DOHH2 (cell line): ENCODE measurements around the gene B3GALT6.
"Not testable (repeated sequence)": the region's sequence is repeated elsewhere in the genome, so short reads cannot be mapped to it uniquely, and the experiment has no call there.

ENCODE experiments used
- H3F3A ChIP-seq: fragments of 200-600 bp; sonication (generic), shearing (Covaris generic); 2 replicates; pipeline ENCODE4 v1.6.0; 2016; ENCODE audit warnings: antibody characterized with exemption, mild to moderate bottlenecking; ENCODE audit not compliant: control insufficient read depth, insufficient read depth
- H3K27ac ChIP-seq: fragments of 200-600 bp; sonication (generic); 2 replicates; pipeline ENCODE4 v1.5.1; 2014; ENCODE audit warnings: low read depth, mild to moderate bottlenecking, low read length, moderate library complexity
- H3K27me3 ChIP-seq: fragments of 200-600 bp; sonication (generic); 2 replicates; pipeline ENCODE4 v1.6.1; 2014; ENCODE audit warnings: mild to moderate bottlenecking, low read length, mixed read lengths; ENCODE audit not compliant: control insufficient read depth
- H3K36me3 ChIP-seq: fragments of 200-600 bp; sonication (generic); 2 replicates; pipeline ENCODE4 v1.6.1; 2014; ENCODE audit warnings: mild to moderate bottlenecking, low read length, moderate library complexity, mixed read lengths; ENCODE audit not compliant: control insufficient read depth
- H3K4me1 ChIP-seq: fragments of 200-600 bp; sonication (generic); 2 replicates; pipeline ENCODE4 v1.6.1; 2014; ENCODE audit warnings: mild to moderate bottlenecking, low read length, mixed read lengths; ENCODE audit not compliant: control insufficient read depth
- H3K4me2 ChIP-seq: fragments of 200-600 bp; sonication (generic); 2 replicates; pipeline ENCODE4 v1.6.0; 2014; ENCODE audit warnings: mild to moderate bottlenecking, low read length, moderate library complexity
- H3K4me3 ChIP-seq: fragments of 200-600 bp; sonication (generic); 2 replicates; pipeline ENCODE4 v1.5.1; 2014; ENCODE audit warnings: mild to moderate bottlenecking, low read length, mixed read lengths
- H3K79me2 ChIP-seq: fragments of 200-600 bp; sonication (generic); 2 replicates; pipeline ENCODE4 v1.6.1; 2014; ENCODE audit warnings: mild to moderate bottlenecking, low read length, mixed read lengths; ENCODE audit not compliant: control insufficient read depth
- H3K9me2 ChIP-seq: fragments of 200-600 bp; sonication (generic); replicated peaks from 2 replicates; pipeline ENCODE4 v1.6.1; 2014; ENCODE audit warnings: mild to moderate bottlenecking, low read length, mixed read lengths; ENCODE audit not compliant: control insufficient read depth
- H3K9me3 ChIP-seq: fragments of 200-600 bp; sonication (generic); 2 replicates; pipeline ENCODE4 v1.6.1; 2014; ENCODE audit warnings: antibody characterized with exemption, low read length, mixed read lengths; ENCODE audit not compliant: control insufficient read depth, insufficient read depth
- H4K20me1 ChIP-seq: fragments of 200-600 bp; sonication (generic); 2 replicates; pipeline ENCODE4 v1.6.0; 2014; ENCODE audit warnings: low read depth, mild to moderate bottlenecking, antibody characterized with exemption, low read length, moderate library complexity; ENCODE audit not compliant: control insufficient read depth, insufficient read depth
- EZH2phosphoT487 ChIP-seq: fragments of 200-600 bp; sonication (generic); IDR thresholded peaks from 2 replicates; pipeline ENCODE4 v1.6.1; 2017; ENCODE audit warnings: borderline replicate concordance, mild to moderate bottlenecking, antibody characterized with exemption, low read length, moderate library complexity, mixed read lengths
- TF ChIP-seq, protein P1 (sequence below): fragments of 200-600 bp; sonication (generic); IDR thresholded peaks from one replicate; pipeline ENCODE4 v1.5.1; 2014; ENCODE audit warnings: antibody characterized with exemption, mild to moderate bottlenecking, low read depth, low read length; ENCODE audit not compliant: poor library complexity, severe bottlenecking

B3GALT6 gene

GRCh38 chr1:1189111-1189510, 42.9 kb upstream of the B3GALT6 start:
- TF ChIP-seq, protein P1, sequence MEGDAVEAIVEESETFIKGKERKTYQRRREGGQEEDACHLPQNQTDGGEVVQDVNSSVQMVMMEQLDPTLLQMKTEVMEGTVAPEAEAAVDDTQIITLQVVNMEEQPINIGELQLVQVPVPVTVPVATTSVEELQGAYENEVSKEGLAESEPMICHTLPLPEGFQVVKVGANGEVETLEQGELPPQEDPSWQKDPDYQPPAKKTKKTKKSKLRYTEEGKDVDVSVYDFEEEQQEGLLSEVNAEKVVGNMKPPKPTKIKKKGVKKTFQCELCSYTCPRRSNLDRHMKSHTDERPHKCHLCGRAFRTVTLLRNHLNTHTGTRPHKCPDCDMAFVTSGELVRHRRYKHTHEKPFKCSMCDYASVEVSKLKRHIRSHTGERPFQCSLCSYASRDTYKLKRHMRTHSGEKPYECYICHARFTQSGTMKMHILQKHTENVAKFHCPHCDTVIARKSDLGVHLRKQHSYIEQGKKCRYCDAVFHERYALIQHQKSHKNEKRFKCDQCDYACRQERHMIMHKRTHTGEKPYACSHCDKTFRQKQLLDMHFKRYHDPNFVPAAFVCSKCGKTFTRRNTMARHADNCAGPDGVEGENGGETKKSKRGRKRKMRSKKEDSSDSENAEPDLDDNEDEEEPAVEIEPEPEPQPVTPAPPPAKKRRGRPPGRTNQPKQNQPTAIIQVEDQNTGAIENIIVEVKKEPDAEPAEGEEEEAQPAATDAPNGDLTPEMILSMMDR = no peak
- TF ChIP-seq EZH2phosphoT487 = no peak
- no peaks in the 10 kb centered on the region for H4K20me1 ChIP-seq
- H3K27me3 ChIP-seq = peaks cover 6% of the 10 kb centered on the region
- H3F3A ChIP-seq = no peaks in the 10 kb centered on the region
- no peak overlapping the region for H3K4me3 ChIP-seq
- H3K79me2 ChIP-seq = no peaks in the 10 kb centered on the region
- no peak overlapping the region for H3K4me2 ChIP-seq
- no peaks in the 10 kb centered on the region for H3K9me3 ChIP-seq
- H3K4me1 ChIP-seq = no peaks in the 10 kb centered on the region
- no peak overlapping the region for H3K27ac ChIP-seq
- no peaks in the 10 kb centered on the region for H3K36me3 ChIP-seq
- no peaks in the 10 kb centered on the region for H3K9me2 ChIP-seq

GRCh38 chr1:1191734-1192133, 40.3 kb upstream of the B3GALT6 start:
- H3F3A ChIP-seq = no peaks in the 10 kb centered on the region
- H3K79me2 ChIP-seq = no peaks in the 10 kb centered on the region
- no peak overlapping the region for H3K4me2 ChIP-seq
- no peaks in the 10 kb centered on the region for H3K9me2 ChIP-seq
- no peak overlapping the region for H3K27ac ChIP-seq
- no peaks in the 10 kb centered on the region for H3K9me3 ChIP-seq
- H3K4me3 ChIP-seq = no peak overlapping the region
- TF ChIP-seq EZH2phosphoT487 = no peak
- TF ChIP-seq, protein P1 = no peak
- H3K4me1 ChIP-seq = no peaks in the 10 kb centered on the region
- H3K36me3 ChIP-seq = no peaks in the 10 kb centered on the region
- H3K27me3 ChIP-seq = peaks cover 20% of the 10 kb centered on the region
- H4K20me1 ChIP-seq = no peaks in the 10 kb centered on the region

DNA sequence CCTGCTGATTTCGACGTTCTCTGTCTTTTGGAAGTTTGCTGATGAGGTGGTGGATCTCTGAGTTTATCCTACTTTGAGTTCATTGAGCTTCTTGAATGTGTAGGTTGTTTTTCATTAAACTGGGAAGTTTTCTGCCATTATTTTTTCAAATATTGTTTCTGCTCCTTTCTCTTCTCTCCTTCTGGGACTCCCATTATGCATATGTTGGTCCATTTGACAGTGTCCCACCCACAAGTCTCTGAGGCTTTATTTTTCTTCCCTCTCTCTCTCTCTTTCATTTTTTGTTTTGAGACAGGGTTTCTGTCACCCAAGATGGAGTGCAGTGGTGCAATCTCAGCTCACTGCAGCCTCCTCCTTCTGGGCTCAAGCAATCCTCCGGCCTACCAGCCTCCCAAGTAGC, 37.3 kb upstream of the B3GALT6 start:
- Histone ChIP-seq H3K27me3 (peaks cover 14% of the 10 kb centered on the region), H3K4me3 (no peak overlapping the region), H3F3A (no peaks in the 10 kb centered on the region), H3K36me3 (no peaks in the 10 kb centered on the region), H3K4me1 (no peaks in the 10 kb centered on the region), H3K27ac (no peak overlapping the region), H3K79me2 (no peaks in the 10 kb centered on the region), H4K20me1 (no peaks in the 10 kb centered on the region), H3K9me3 (no peaks in the 10 kb centered on the region), H3K4me2 (no peak overlapping the region), H3K9me2 (no peaks in the 10 kb centered on the region)
- TF ChIP-seq, protein P1 = no peak
- TF ChIP-seq EZH2phosphoT487 = no peak

DNA sequence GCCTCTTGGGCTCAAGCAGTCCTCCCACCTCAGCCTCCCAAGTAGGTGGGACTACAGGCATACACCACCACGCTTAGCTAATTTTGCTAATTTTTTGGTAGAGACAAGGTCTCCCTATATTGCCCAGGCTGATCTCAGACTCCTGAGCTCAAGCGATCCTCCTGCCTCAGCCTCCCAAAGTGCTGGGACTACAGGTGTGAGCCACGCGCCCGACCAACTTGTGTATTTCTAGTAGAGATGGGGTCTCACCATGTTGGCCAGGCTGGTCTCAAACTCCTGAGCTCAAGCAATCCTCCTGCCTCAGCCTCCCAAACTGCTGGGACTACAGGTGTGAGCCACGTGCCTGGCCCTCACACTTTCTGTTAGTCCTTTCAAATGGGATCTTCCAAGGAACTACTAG, 36.3 kb upstream of the B3GALT6 start:
- H3K9me2 ChIP-seq, H4K20me1 ChIP-seq, H3K4me1 ChIP-seq, H3K36me3 ChIP-seq, H3K4me3 ChIP-seq, H3F3A ChIP-seq, H3K27ac ChIP-seq, H3K79me2 ChIP-seq, H3K4me2 ChIP-seq, H3K9me3 ChIP-seq: not testable (repeated sequence)
- peaks cover 19% of the 10 kb centered on the region for H3K27me3 ChIP-seq
